GM12873 (cell line): ENCODE measurements around the gene UBE2J1.

Experiments used
- TF ChIP-seq, protein P1 (sequence below): IDR thresholded peaks from 2 replicates; pipeline ENCODE4 v1.5.1; 2012; ENCODE audit warnings: low read depth, mild to moderate bottlenecking, moderate library complexity, low read length, control low read depth; ENCODE audit not compliant: insufficient read depth; ENCODE audit errors: missing control alignments

Gene UBE2J1

DNA sequence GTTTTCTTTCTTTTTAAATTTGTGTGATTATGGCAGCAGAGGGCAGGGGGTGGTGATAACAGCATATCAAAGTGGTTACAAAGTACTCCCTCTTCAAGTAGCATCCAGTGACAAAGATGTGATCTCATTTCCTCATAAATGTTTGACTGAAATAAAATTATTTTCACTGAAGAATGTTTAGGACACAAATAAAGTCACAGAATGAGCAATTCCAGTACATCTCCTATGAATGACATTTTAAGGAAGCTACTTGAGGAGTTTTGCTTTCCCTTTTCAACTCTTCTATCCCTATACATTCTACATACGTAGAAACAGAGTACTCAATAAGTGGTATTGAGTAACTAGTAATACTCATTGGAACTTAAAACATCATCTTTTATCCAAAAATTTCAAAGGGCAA is 23.5 kb downstream of the UBE2J1 start:
- TF ChIP-seq, protein P1, sequence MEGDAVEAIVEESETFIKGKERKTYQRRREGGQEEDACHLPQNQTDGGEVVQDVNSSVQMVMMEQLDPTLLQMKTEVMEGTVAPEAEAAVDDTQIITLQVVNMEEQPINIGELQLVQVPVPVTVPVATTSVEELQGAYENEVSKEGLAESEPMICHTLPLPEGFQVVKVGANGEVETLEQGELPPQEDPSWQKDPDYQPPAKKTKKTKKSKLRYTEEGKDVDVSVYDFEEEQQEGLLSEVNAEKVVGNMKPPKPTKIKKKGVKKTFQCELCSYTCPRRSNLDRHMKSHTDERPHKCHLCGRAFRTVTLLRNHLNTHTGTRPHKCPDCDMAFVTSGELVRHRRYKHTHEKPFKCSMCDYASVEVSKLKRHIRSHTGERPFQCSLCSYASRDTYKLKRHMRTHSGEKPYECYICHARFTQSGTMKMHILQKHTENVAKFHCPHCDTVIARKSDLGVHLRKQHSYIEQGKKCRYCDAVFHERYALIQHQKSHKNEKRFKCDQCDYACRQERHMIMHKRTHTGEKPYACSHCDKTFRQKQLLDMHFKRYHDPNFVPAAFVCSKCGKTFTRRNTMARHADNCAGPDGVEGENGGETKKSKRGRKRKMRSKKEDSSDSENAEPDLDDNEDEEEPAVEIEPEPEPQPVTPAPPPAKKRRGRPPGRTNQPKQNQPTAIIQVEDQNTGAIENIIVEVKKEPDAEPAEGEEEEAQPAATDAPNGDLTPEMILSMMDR = no peak

DNA sequence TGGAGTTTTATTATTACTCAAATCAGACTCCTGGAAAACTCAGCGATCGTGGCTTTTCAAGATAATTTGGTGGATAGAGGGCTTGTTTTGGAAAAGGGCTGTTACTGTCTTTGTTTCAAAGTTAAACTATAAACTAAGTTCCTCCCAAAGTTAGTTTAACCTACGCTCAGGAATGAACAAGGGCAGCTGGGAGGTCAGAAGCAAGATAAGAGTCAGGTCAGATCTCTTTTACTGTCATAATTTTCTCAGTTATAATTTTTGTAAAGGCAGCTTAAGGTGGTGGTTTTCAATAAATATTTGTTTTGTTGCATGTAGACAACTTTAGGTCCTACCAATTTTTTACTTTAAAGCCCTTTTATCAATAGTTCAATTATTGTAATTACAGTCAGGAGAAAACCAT is 28.2 kb downstream of the UBE2J1 start:
- TF ChIP-seq, protein P1 = no peak

DNA sequence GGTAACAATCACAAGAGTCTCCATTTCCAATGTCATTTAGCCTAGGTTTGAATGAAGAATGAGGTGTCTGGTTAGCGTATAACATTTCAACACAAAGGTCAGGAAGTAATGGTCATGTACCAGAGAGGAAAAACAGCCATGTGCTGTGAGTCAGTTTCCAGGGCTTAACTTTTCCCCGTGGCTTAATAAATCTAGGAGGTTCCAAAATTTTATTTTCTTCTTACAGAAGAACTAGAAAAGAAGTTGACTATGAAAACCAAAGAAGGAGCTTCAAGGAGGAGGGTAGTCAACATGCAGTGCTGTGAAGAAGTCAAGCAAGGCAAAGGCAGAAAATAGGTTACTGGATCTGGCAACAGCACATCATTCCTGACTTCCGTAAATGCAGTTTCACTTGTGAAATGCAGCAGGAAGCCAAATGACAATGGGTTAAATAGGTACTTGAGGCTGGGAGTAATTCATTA is 29.0 kb downstream of the UBE2J1 start:
- TF ChIP-seq, protein P1 = no peak

DNA sequence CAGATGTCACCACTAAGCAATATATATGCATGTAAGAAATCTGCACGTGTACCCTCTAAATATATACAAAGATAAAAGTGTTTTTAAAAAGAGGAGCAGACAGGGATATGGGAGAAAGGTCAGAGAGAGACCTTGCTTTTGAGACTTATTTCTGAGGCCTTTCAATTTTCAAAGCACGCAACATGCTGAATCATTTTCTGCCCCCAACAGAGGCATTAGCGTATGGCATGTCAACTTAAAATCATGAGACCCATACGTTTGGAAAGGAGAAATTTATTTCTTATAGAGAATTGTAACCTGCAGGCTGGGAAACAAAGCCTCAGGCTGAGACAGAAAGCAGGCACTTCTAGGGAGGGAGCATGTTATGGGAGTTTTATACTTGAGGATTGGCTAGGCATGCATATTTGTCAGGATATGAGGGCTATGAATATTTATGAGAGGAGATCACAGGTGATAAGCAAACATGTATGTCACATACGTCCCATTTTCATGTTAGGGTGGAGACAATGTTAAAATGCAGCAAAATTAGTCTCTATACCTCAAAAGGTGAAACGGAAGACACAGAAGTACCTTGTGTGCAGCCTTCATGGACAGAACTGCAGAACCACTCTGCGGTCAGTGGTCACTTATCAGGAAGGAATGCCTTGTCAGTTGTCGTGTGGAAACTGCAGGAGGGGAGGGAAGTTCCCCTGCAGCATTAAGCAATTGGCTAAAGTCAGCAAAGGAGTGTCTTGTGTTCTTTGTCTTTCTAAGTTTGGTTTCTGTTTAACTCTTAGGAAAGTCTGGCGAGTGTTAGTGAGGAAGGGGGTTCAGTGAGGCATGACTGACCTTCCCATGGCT is 31.2 kb downstream of the UBE2J1 start:
- TF ChIP-seq, protein P1 = no peak

DNA sequence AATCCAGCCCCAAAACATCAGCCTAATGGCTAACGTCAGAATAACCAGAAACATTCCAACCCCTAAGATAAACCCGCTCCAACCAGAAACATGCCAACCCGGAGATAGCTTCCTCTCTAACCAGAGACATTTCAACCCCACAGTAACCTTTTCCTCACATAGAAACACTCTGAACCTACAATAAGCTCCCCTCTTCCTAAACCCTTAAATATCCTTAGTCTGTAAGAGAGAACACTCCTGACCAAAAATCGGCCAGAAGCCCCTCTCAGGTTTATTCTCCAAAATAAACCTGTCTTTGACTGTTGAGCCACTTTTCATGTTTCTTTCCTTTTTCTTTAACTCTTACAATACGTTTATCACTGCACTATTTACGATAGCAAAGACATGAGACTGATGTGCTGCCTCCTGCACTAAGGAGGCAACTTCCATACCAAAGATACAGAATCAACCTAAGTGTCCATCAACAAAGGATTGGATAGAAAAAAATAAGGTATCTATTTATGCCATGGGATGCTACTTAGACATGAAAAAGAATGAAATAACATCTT is 32.4 kb downstream of the UBE2J1 start:
- TF ChIP-seq, protein P1 = no peak

DNA sequence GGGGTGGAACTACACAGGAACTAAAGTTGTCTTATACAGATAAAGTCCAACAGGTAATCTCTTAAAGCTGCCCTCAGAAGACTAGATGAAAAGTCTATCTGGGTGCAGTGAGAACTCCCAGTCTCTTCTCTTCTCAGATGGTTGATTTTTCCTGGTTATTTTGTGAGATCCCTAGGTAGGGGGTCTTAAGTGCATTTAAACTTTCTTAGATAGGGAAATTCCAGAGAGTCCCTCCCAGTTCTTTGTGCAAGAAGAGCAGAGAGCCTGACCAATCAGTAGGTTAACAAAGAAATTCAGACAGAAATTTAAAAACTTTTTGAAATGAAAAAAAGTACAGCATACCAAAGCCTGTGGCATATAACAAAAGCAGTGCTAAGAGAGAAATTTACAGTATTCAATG is 35.5 kb downstream of the UBE2J1 start:
- TF ChIP-seq, protein P1 = no peak

DNA sequence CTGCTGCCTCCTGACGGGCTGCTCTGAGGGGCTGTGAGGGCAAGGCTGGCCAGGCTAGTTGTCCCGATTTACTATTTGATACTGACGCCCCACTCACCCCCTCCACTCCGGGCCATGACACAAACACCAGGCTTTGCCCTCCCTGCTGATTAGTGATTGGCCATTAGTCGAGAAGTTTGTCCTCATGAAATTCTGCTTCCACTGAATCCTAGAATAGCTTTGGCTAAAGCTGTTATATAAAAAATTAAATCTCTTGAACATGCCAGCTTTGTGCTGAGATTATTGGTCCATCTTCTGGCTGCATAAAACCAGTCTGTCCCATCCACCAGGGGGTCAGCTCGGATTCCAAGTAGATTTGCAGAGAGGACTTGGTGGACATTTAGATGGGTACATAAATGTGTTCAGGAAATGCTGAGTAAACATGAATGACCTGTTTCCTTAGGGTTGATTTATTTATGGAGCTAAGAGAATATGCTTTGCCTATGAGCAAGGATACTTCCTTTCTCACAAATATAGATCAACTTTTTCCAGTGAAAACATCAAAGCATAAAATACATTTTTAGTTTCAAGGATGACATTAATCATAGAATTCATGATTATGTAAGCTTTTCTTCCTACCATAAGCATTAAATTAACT is 37.2 kb downstream of the UBE2J1 start, which contains the start of gene GABRR2:
GABRR2 (minus strand) TSS at position 51 of the 637 bp plus-strand sequence. CDS start 134 bp downstream, outside the sequence.
- TF ChIP-seq, protein P1 = no peak
